NCI-H82 (cell line): Measurements from ENCODE around the gene RERE.

Source experiments
- DNase-seq: peaks from one replicate; lab custom pipeline; 2025; lab: John Stamatoyannopoulos, UW

Gene RERE

GRCh38 chr1:8570465-8570864 lies 247.0 kb downstream of the RERE start:
- DNase-seq, result peak; percentile 37

GRCh38 chr1:8569242-8569641 lies 248.2 kb downstream of the RERE start:
- DNase-seq, result no peak

- no peak for DNase-seq
Measured at GRCh38 chr1:8568837-8569236, 248.6 kb downstream of the RERE start.

GRCh38 chr1:8567146-8567545 lies 250.3 kb downstream of the RERE start:
- DNase-seq, result no peak

- DNase-seq, result no peak
Measured at GRCh38 chr1:8565802-8566201, 251.6 kb downstream of the RERE start.

GRCh38 chr1:8563944-8564537 lies 253.4 kb downstream of the RERE start:
- DNase-seq, result peak; percentile 55

GRCh38 chr1:8562881-8563865 lies 254.3 kb downstream of the RERE start:
- peak; percentile 89 for DNase-seq

- DNase-seq, result no peak
Measured at GRCh38 chr1:8562222-8562621, 255.2 kb downstream of the RERE start.

- DNase-seq, result peak; percentile 83
Measured at GRCh38 chr1:8560611-8561544, 256.6 kb downstream of the RERE start.

- no peak for DNase-seq
Measured at GRCh38 chr1:8560035-8560434, 257.4 kb downstream of the RERE start.

GRCh38 chr1:8555582-8555981 lies 261.9 kb downstream of the RERE start:
- no peak for DNase-seq

- DNase-seq, result no peak
Measured at GRCh38 chr1:8554956-8555534, 262.4 kb downstream of the RERE start.

GRCh38 chr1:8552820-8553397 lies 264.5 kb downstream of the RERE start:
- no peak for DNase-seq

GRCh38 chr1:8551613-8552489 lies 265.6 kb downstream of the RERE start:
- no peak for DNase-seq

- no peak for DNase-seq
Measured at GRCh38 chr1:8551057-8551456, 266.4 kb downstream of the RERE start.

- DNase-seq, result no peak
Measured at GRCh38 chr1:8547791-8548190, 269.6 kb downstream of the RERE start.

GRCh38 chr1:8545078-8545477 lies 272.4 kb downstream of the RERE start:
- DNase-seq, result no peak

GRCh38 chr1:8544644-8545043 lies 272.8 kb downstream of the RERE start:
- DNase-seq, result no peak

GRCh38 chr1:8543965-8544364 lies 273.5 kb downstream of the RERE start:
- DNase-seq, result no peak

GRCh38 chr1:8541961-8542521 lies 275.4 kb downstream of the RERE start:
- no peak for DNase-seq
